Skin epidermis (tissue), 12 donors: ENCODE measurements around the gene APLP1.
"Not testable (repeated sequence)": the region's sequence is repeated elsewhere in the genome, so short reads cannot be mapped to it uniquely, and the experiment has no call there.

Source experiments
- H3K27ac ChIP-seq, 21 experiments: fragments of 200-600 bp; sonication (generic) in 11 of 21; one replicate each; pipeline ENCODE4 v1.5.0; 2020; ENCODE audit warnings: mild to moderate bottlenecking in 3 of 21, inconsistent platforms in 2 of 21, moderate library complexity in 2 of 21
- H3K4me3 ChIP-seq, 7 experiments: fragments of 200-600 bp; sonication (generic) in 2 of 7; one replicate each; pipeline ENCODE4 v1.5.0; 2020; ENCODE audit warnings: inconsistent platforms in 2 of 7, mild to moderate bottlenecking in 2 of 7, moderate library complexity in 1 of 7

APLP1 gene

GRCh38 chr19:35874392-35874930 lies 6.1 kb downstream of the APLP1 start:
- Histone ChIP-seq H3K27ac (no peak overlapping the region), H3K4me3 (no peak overlapping the region)

GRCh38 chr19:35879068-35879467 lies 10.7 kb downstream of the APLP1 start:
- no peak overlapping the region for H3K27ac ChIP-seq
- H3K4me3 ChIP-seq, result no peak overlapping the region

- no peak overlapping the region for H3K27ac ChIP-seq
- no peak overlapping the region for H3K4me3 ChIP-seq
Measured at GRCh38 chr19:35879770-35880317, 11.5 kb downstream of the APLP1 start.

GRCh38 chr19:35882114-35882832 lies 13.9 kb downstream of the APLP1 start:
- Histone ChIP-seq H3K4me3 (no peak overlapping the region), H3K27ac (no peak overlapping the region)

GRCh38 chr19:35883882-35884281 lies 15.5 kb downstream of the APLP1 start:
- no peak overlapping the region for H3K27ac ChIP-seq

GRCh38 chr19:35885225-35885738 lies 16.9 kb downstream of the APLP1 start:
- Histone ChIP-seq H3K27ac (no peak overlapping the region), H3K4me3 (no peak overlapping the region)

More at GRCh38 chr19:35883882-35884281, 15.5 kb downstream of the APLP1 start:
- H3K4me3 ChIP-seq, result no peak overlapping the region

GRCh38 chr19:35885904-35886303 lies 17.5 kb downstream of the APLP1 start:
- Histone ChIP-seq H3K27ac (no peak overlapping the region), H3K4me3 (no peak overlapping the region)

GRCh38 chr19:35887197-35887596 lies 18.8 kb downstream of the APLP1 start:
- Histone ChIP-seq H3K4me3 (no peak overlapping the region), H3K27ac (no peak overlapping the region)

GRCh38 chr19:35888398-35888797 lies 20.0 kb downstream of the APLP1 start:
- no peak overlapping the region for H3K4me3 ChIP-seq
- H3K27ac ChIP-seq, result no peak overlapping the region

GRCh38 chr19:35889370-35890112 lies 21.2 kb downstream of the APLP1 start:
- no peak overlapping the region for H3K27ac ChIP-seq
- H3K4me3 ChIP-seq, result no peak overlapping the region

- Histone ChIP-seq H3K27ac (no peak overlapping the region), H3K4me3 (no peak overlapping the region)
Measured at GRCh38 chr19:35890113-35890650, 21.8 kb downstream of the APLP1 start.

GRCh38 chr19:35891819-35892218 lies 23.4 kb downstream of the APLP1 start:
- H3K4me3 ChIP-seq, H3K27ac ChIP-seq: not testable (repeated sequence)

- no peak overlapping the region for H3K4me3 ChIP-seq
- no peak overlapping the region for H3K27ac ChIP-seq
Measured at GRCh38 chr19:35894342-35894741, 26.0 kb downstream of the APLP1 start.

- no peak overlapping the region for H3K27ac ChIP-seq
- H3K4me3 ChIP-seq, result no peak overlapping the region
Measured at GRCh38 chr19:35895911-35896642, 27.7 kb downstream of the APLP1 start.

- Histone ChIP-seq H3K4me3 (no peak overlapping the region), H3K27ac (peak overlapping the region in 2 of 21 experiments; percentile 7 to 83)
Measured at GRCh38 chr19:35896643-35897040, 28.3 kb downstream of the APLP1 start.

GRCh38 chr19:35897706-35898451 lies 29.5 kb downstream of the APLP1 start:
- Histone ChIP-seq H3K4me3 (peak overlapping the region; percentile 48 to 83 (median 73)), H3K27ac (peak overlapping the region in 20 of 21 experiments; percentile 76 to 97 (median 91))

- Histone ChIP-seq H3K27ac (peak overlapping the region; percentile 56 to 97 (median 91)), H3K4me3 (peak overlapping the region; percentile 48 to 83 (median 73))
Measured at GRCh38 chr19:35898499-35898809, 30.1 kb downstream of the APLP1 start.

GRCh38 chr19:35899547-35900214 lies 31.3 kb downstream of the APLP1 start:
- peak overlapping the region; percentile 48 to 83 (median 73) for H3K4me3 ChIP-seq
- H3K27ac ChIP-seq, result peak overlapping the region; percentile 56 to 97 (median 91)
